Measurements from ENCODE around the gene CYP4A11. TPM values are rescaled to one million over a fixed set of nuclear protein-coding genes. Genes with fewer than 3 reads are reported as not detected.
"Not testable (repeated sequence)": the region's sequence is repeated elsewhere in the genome, so short reads cannot be mapped to it uniquely, and the experiment has no call there.

CYP4A11 gene
- total and polyA plus RNA-seq, 2 experiments from 2014 or later: not detected

GRCh38 chr1:46942086-46942485 is 810 bp upstream of the CYP4A11 start:
- Histone ChIP-seq H3K4me1 (ENCODE audit: low read depth) (peaks cover 4% of the 10 kb centered on the region), H3K27ac (no peak overlapping the region), H3K36me3 (no peaks in the 10 kb centered on the region), H3K4me3 (no peak overlapping the region), H3K27me3 (no peaks in the 10 kb centered on the region), H3K9me3 (ENCODE audit: low read depth) (no peaks in the 10 kb centered on the region)
- no peak for TF ChIP-seq CTCF (IDR thresholded peaks at IDR 0.05; ENCODE audit: low read depth, low read length)
- no peak for DNase-seq (ENCODE audit: low read depth in 1 of 2, low spot score in 1 of 2)

GRCh38 chr1:46940307-46940706 is 969 bp downstream of the CYP4A11 start:
- Histone ChIP-seq H3K27me3 (no peaks in the 10 kb centered on the region), H3K4me1 (ENCODE audit: low read depth) (peaks cover 7% of the 10 kb centered on the region), H3K4me3 (no peak overlapping the region), H3K9me3 (ENCODE audit: low read depth) (no peaks in the 10 kb centered on the region), H3K36me3 (no peaks in the 10 kb centered on the region), H3K27ac (no peak overlapping the region)
- DNase-seq (ENCODE audit: low read depth in 1 of 2, low spot score in 1 of 2): no peak
- no peak for TF ChIP-seq CTCF (IDR thresholded peaks at IDR 0.05; ENCODE audit: low read depth, low read length)

GRCh38 chr1:46937270-46937669 is 4.0 kb downstream of the CYP4A11 start:
- peak in 1 of 2 donors; percentile 8 for DNase-seq (ENCODE audit: low read depth in 1 of 2, low spot score in 1 of 2)
- Histone ChIP-seq H3K9me3 (ENCODE audit: low read depth) (no peaks in the 10 kb centered on the region), H3K27ac (no peak overlapping the region), H3K27me3 (no peaks in the 10 kb centered on the region), H3K36me3 (no peaks in the 10 kb centered on the region), H3K4me3 (no peak overlapping the region), H3K4me1 (ENCODE audit: low read depth) (peaks cover 7% of the 10 kb centered on the region)
- TF ChIP-seq CTCF (IDR thresholded peaks at IDR 0.05; ENCODE audit: low read depth, low read length): no peak

GRCh38 chr1:46936788-46937187 is 4.5 kb downstream of the CYP4A11 start:
- DNase-seq (ENCODE audit: low read depth in 1 of 2, low spot score in 1 of 2): no peak
- no peaks in the 10 kb centered on the region for H3K27me3 ChIP-seq
- no peak overlapping the region for H3K27ac ChIP-seq
- peaks cover 7% of the 10 kb centered on the region for H3K4me1 ChIP-seq (ENCODE audit: low read depth)
- H3K4me3 ChIP-seq: no peak overlapping the region
- H3K9me3 ChIP-seq (ENCODE audit: low read depth): no peaks in the 10 kb centered on the region
- no peaks in the 10 kb centered on the region for H3K36me3 ChIP-seq
- TF ChIP-seq CTCF (IDR thresholded peaks at IDR 0.05; ENCODE audit: low read depth, low read length): no peak

GRCh38 chr1:46934852-46935251 is 6.4 kb downstream of the CYP4A11 start:
- DNase-seq (ENCODE audit: low read depth in 1 of 2, low spot score in 1 of 2): peak; percentile 35 to 49
- H3K4me3 ChIP-seq; H3K36me3 ChIP-seq; H3K27me3 ChIP-seq; H3K4me1 ChIP-seq (ENCODE audit: low read depth); H3K27ac ChIP-seq; H3K9me3 ChIP-seq (ENCODE audit: low read depth): not testable (repeated sequence)
- peak; percentile 65 for TF ChIP-seq CTCF (IDR thresholded peaks at IDR 0.05; ENCODE audit: low read depth, low read length)

- not testable (repeated sequence) for H3K9me3 ChIP-seq (ENCODE audit: low read depth); H3K36me3 ChIP-seq; H3K27ac ChIP-seq; H3K27me3 ChIP-seq; H3K4me3 ChIP-seq; DNase-seq (ENCODE audit: low read depth in 1 of 2, low spot score in 1 of 2); H3K4me1 ChIP-seq (ENCODE audit: low read depth)
These were observed 9.3 kb downstream of the CYP4A11 start for GRCh38 chr1:46932020-46932419.

Measured in cardiac muscle cell (in vitro differentiated cells and primary cell).